Keratinocyte (primary cell): ENCODE results near the gene TMEM147. TPM values are rescaled to one million over a fixed set of nuclear protein-coding genes. Genes with fewer than 3 reads are reported as not detected.

Experiments used
- DNase-seq: peaks from one replicate; pipeline ENCODE4 v3.0.0-alpha.2; 2011; ENCODE audit warnings: low read depth, missing footprints, low spot score
- FAIRE-seq: peaks from 2 replicates; lab custom pipeline; 2011; peaks lifted over from hg19 to GRCh38; lab: Jason Lieb, UNC
- H2AFZ ChIP-seq: 2 replicates; pipeline ENCODE4 v1.6.0; 2012; ENCODE audit warnings: low read length, control low read depth, inconsistent platforms; ENCODE audit not compliant: control insufficient read depth
- H3K27ac ChIP-seq: 2 replicates; pipeline ENCODE4 v1.5.1; 2011; ENCODE audit warnings: low read length; ENCODE audit not compliant: control insufficient read depth, insufficient read depth
- H3K27me3 ChIP-seq: 3 replicates; pipeline ENCODE4 v1.6.0; 2011; ENCODE audit warnings: low read length; ENCODE audit not compliant: control insufficient read depth, insufficient read depth; ENCODE audit errors: extremely low read depth
- H3K36me3 ChIP-seq, 2 experiments: 2 replicates in 1 of 2; 3 replicates in 1 of 2; pipeline ENCODE4 v1.5.1; 2011; ENCODE audit warnings: low read length in 2 of 2, mild to moderate bottlenecking in 1 of 2; ENCODE audit not compliant: control insufficient read depth in 2 of 2, insufficient read depth in 2 of 2; ENCODE audit errors: extremely low read depth in 1 of 2
- H3K4me1 ChIP-seq: 3 replicates; pipeline ENCODE4 v1.5.1; 2011; ENCODE audit warnings: low read length; ENCODE audit not compliant: control insufficient read depth, insufficient read depth; ENCODE audit errors: extremely low read depth
- H3K4me2 ChIP-seq: 3 replicates; pipeline ENCODE4 v1.6.0; 2011; ENCODE audit warnings: low read depth, low read length; ENCODE audit not compliant: control insufficient read depth, insufficient read depth; ENCODE audit errors: extremely low read depth
- H3K4me3 ChIP-seq, 3 experiments: fragments of 200-600 bp in 1 of 3; sonication (generic) in 1 of 3; 2 replicates in 2 of 3; 3 replicates in 1 of 3; pipeline ENCODE4 v1.5.1; 2011 to 2016; ENCODE audit warnings: low read length in 3 of 3, mild to moderate bottlenecking in 3 of 3, control low read depth in 2 of 3, inconsistent platforms in 1 of 3, low read depth in 1 of 3, mixed read lengths in 1 of 3, mixed run types in 1 of 3, moderate library complexity in 1 of 3; ENCODE audit not compliant: control insufficient read depth in 2 of 3, insufficient read depth in 2 of 3; ENCODE audit errors: extremely low read depth in 1 of 3
- H3K79me2 ChIP-seq: 2 replicates; pipeline ENCODE4 v1.6.0; 2012; ENCODE audit warnings: low read length; ENCODE audit not compliant: control insufficient read depth, insufficient read depth
- H3K9ac ChIP-seq: 3 replicates; pipeline ENCODE4 v1.6.0; 2011; ENCODE audit warnings: low read length; ENCODE audit not compliant: control insufficient read depth, insufficient read depth; ENCODE audit errors: extremely low read depth
- H3K9me1 ChIP-seq: 3 replicates; pipeline ENCODE4 v1.6.0; 2011; ENCODE audit warnings: low read length; ENCODE audit not compliant: control insufficient read depth, insufficient read depth; ENCODE audit errors: extremely low read depth
- H3K9me3 ChIP-seq: 2 replicates; pipeline ENCODE4 v1.5.1; 2012; ENCODE audit warnings: low read depth, low read length; ENCODE audit not compliant: control insufficient read depth
- H4K20me1 ChIP-seq: 3 replicates; pipeline ENCODE4 v1.6.0; 2011; ENCODE audit warnings: low read length; ENCODE audit not compliant: control insufficient read depth, insufficient read depth; ENCODE audit errors: extremely low read depth
- CTCF ChIP-seq, 3 experiments: IDR thresholded peaks in 1 of 3; conservative IDR thresholded peaks in 1 of 3; optimal IDR thresholded peaks in 1 of 3; 2 replicates in 2 of 3; 3 replicates in 1 of 3; pipeline versions ENCODE3 to v1.5.1; 2011; ENCODE audit warnings: low read length in 3 of 3, mild to moderate bottlenecking in 3 of 3, moderate library complexity in 2 of 3, control low read depth in 1 of 3, inconsistent platforms in 1 of 3; ENCODE audit not compliant: insufficient read depth in 2 of 3; ENCODE audit errors: extremely low read depth in 1 of 3
- EZH2 ChIP-seq: IDR thresholded peaks from one replicate; pipeline ENCODE4 v1.6.1; 2012; ENCODE audit warnings: inconsistent platforms, mild to moderate bottlenecking, low read length, moderate library complexity
- dilution Hi-C: fragments of 300-500 bp; cut with MboI; formaldehyde crosslinking; loops from one replicate; pipeline ENCODE4 v1.7.0; 2020; ENCODE audit warnings: low sequenced_read_pairs; ENCODE audit not compliant: extremely low pct_ligation_motif_present
- polyA plus RNA-seq, 5 experiments: library from polyadenylated mRNA; depleted of rRNA in 3 of 5; stranded (reverse) in 3 of 5; stranded (forward) in 1 of 5; unstranded in 1 of 5; fragments of >200 nt; gene quantifications; 1 replicate in 1 of 5; 2 replicates in 3 of 5; 3 replicates in 1 of 5; pipeline versions ENCODE4 v1.2.1 to v1.2.3, GENCODE V29; 2011 to 2012; ENCODE audit warnings: missing spikeins in 2 of 5, low read depth in 1 of 5, low replicate concordance in 1 of 5

Gene TMEM147
- polyA plus RNA-seq, 1 donor (not counting 4 experiments of a cell fraction or from before 2014, with no cell fraction given): 134 TPM

- no peak overlapping the region for H3K27ac ChIP-seq
- DNase-seq: no peak
- FAIRE-seq: no peak
- H3K4me3 ChIP-seq: no peak overlapping the region
- no peak overlapping the region for H3K4me2 ChIP-seq
- no peaks in the 10 kb centered on the region for H3K9me3 ChIP-seq
- no peaks in the 10 kb centered on the region for H4K20me1 ChIP-seq
- no peaks in the 10 kb centered on the region for H3K79me2 ChIP-seq
- H3K27me3 ChIP-seq: peaks cover 5% of the 10 kb centered on the region
- no peaks in the 10 kb centered on the region for H3K4me1 ChIP-seq
- no peak for TF ChIP-seq EZH2
- TF ChIP-seq CTCF (optimal IDR thresholded peaks at IDR 0.05 in 1 of 3, IDR thresholded peaks at IDR 0.05 in 1 of 3, conservative IDR thresholded peaks at IDR 0.05 in 1 of 3; ENCODE audit: extremely low read depth in 1 of 3, insufficient read depth in 2 of 3, low read length in 3 of 3): no peak
- no peak overlapping the region for H2AFZ ChIP-seq
- H3K9me1 ChIP-seq: no peaks in the 10 kb centered on the region
- H3K36me3 ChIP-seq: no peaks in the 10 kb centered on the region
- no peak overlapping the region for H3K9ac ChIP-seq
- dilution Hi-C loops: no loop called here
Measured at GRCh38 chr19:35565016-35565856, 19.8 kb downstream of the TMEM147 start.

- no peaks in the 10 kb centered on the region for H3K36me3 ChIP-seq
- DNase-seq (no peak), FAIRE-seq (no peak)
- dilution Hi-C loops: no loop called here
- H3K4me2 ChIP-seq: no peak overlapping the region
- H2AFZ ChIP-seq: no peak overlapping the region
- H3K9me1 ChIP-seq: no peaks in the 10 kb centered on the region
- H3K4me3 ChIP-seq: no peak overlapping the region
- H3K9ac ChIP-seq: no peak overlapping the region
- TF ChIP-seq EZH2 (no peak), CTCF (optimal IDR thresholded peaks at IDR 0.05 in 1 of 3, IDR thresholded peaks at IDR 0.05 in 1 of 3, conservative IDR thresholded peaks at IDR 0.05 in 1 of 3; ENCODE audit: extremely low read depth in 1 of 3, insufficient read depth in 2 of 3, low read length in 3 of 3) (no peak)
- H3K27me3 ChIP-seq: no peaks in the 10 kb centered on the region
- H3K9me3 ChIP-seq: no peaks in the 10 kb centered on the region
- no peaks in the 10 kb centered on the region for H4K20me1 ChIP-seq
- H3K27ac ChIP-seq: no peak overlapping the region
- no peaks in the 10 kb centered on the region for H3K79me2 ChIP-seq
- H3K4me1 ChIP-seq: no peaks in the 10 kb centered on the region
Measured at GRCh38 chr19:35566738-35567137, 21.3 kb downstream of the TMEM147 start.
